Calu3 (cell line): ENCODE results near the gene CELF5. TPM values are rescaled to one million over a fixed set of nuclear protein-coding genes. Genes with fewer than 3 reads are reported as not detected.

Source experiments
- BruUV-seq: library from RNA; stranded (reverse); fragments of 400-500 nt; replicated peaks from 2 replicates; lab custom pipeline; 2021; lab: Mats Ljungman, UMichigan
- CTCF ChIA-PET: fragments of 300-600 bp; sonication (Branson Sonifier 250); formaldehyde crosslinking; loops from one replicate; lab custom pipeline; 2022; ENCODE audit warnings: antibody characterized with exemption; lab: Charles Lee
- DNase-seq: peaks from one replicate; pipeline ENCODE4 v3.0.0; 2022
- H3K27ac Mint-ChIP-seq: one replicate; pipeline ENCODE4 v1.8.0; 2022; ENCODE audit warnings: mixed read lengths; ENCODE audit not compliant: unreplicated experiment
- H3K27me3 Mint-ChIP-seq: one replicate; pipeline ENCODE4 v1.8.0; 2022; ENCODE audit warnings: mixed read lengths; ENCODE audit not compliant: unreplicated experiment
- H3K36me3 Mint-ChIP-seq: one replicate; pipeline ENCODE4 v1.8.0; 2022; ENCODE audit warnings: mild to moderate bottlenecking, moderate library complexity, mixed read lengths; ENCODE audit not compliant: insufficient read depth, unreplicated experiment
- H3K4me1 Mint-ChIP-seq: one replicate; pipeline ENCODE4 v1.8.0; 2022; ENCODE audit warnings: mild to moderate bottlenecking, low read depth, mixed read lengths; ENCODE audit not compliant: unreplicated experiment
- H3K4me3 Mint-ChIP-seq: one replicate; pipeline ENCODE4 v1.8.0; 2022; ENCODE audit warnings: mild to moderate bottlenecking, low read depth, moderate library complexity, mixed read lengths; ENCODE audit not compliant: unreplicated experiment
- H3K9me3 Mint-ChIP-seq: one replicate; pipeline ENCODE4 v1.8.0; 2022; ENCODE audit warnings: low read depth, mixed read lengths; ENCODE audit not compliant: unreplicated experiment
- intact Hi-C: fragments of 100-400 bp; cut with micrococcal nuclease; formaldehyde crosslinking; loops from one replicate; pipeline ENCODE4 v1.10.0; 2022; ENCODE audit not compliant: unreplicated experiment
- total RNA-seq: library from RNA; stranded (reverse); gene quantifications from 2 replicates; pipeline ENCODE4 v1.2.3, GENCODE V29; 2022
- TF ChIP-seq, protein P1 (sequence below): fragments of 200-600 bp; IDR thresholded peaks from one replicate; pipeline ENCODE4 v1.8.0; 2022; ENCODE audit warnings: antibody characterized with exemption; ENCODE audit not compliant: unreplicated experiment

The CELF5 gene
- total RNA-seq, 1 experiment from 2014 or later: 0.40 TPM

DNA sequence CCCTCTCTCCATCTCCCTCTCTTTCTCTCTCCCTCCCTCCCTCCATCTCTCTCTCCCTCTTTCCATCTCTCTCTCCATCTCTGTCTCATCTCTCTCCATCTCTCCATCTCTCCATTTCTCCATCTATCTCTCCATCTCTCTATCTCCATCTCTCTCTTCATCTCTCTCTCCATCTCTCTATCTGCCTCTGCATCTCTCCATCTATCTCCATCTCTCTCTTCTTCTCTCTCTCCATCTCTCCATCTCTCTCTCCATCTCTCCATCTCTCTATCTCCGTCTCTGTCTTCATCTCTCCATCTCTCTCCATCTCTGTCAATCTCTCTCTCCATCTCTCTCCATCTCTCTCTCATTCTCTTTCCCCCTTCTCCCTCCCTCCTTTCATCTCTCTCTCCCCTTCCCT, 85.8 kb downstream of the CELF5 start:
- DNase-seq: no peak
- Mint-ChIP-seq H3K36me3 (no peaks in the 10 kb centered on the region), H3K4me3 (no peak overlapping the region), H3K4me1 (no peaks in the 10 kb centered on the region), H3K27ac (no peak overlapping the region), H3K27me3 (peaks cover 72% of the 10 kb centered on the region), H3K9me3 (peaks cover 3% of the 10 kb centered on the region)
- intact Hi-C loops: no loop called here
- CTCF ChIA-PET: no interaction called here
- BruUV-seq: no TSS peak
- TF ChIP-seq, protein P1, sequence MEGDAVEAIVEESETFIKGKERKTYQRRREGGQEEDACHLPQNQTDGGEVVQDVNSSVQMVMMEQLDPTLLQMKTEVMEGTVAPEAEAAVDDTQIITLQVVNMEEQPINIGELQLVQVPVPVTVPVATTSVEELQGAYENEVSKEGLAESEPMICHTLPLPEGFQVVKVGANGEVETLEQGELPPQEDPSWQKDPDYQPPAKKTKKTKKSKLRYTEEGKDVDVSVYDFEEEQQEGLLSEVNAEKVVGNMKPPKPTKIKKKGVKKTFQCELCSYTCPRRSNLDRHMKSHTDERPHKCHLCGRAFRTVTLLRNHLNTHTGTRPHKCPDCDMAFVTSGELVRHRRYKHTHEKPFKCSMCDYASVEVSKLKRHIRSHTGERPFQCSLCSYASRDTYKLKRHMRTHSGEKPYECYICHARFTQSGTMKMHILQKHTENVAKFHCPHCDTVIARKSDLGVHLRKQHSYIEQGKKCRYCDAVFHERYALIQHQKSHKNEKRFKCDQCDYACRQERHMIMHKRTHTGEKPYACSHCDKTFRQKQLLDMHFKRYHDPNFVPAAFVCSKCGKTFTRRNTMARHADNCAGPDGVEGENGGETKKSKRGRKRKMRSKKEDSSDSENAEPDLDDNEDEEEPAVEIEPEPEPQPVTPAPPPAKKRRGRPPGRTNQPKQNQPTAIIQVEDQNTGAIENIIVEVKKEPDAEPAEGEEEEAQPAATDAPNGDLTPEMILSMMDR: no peak

DNA sequence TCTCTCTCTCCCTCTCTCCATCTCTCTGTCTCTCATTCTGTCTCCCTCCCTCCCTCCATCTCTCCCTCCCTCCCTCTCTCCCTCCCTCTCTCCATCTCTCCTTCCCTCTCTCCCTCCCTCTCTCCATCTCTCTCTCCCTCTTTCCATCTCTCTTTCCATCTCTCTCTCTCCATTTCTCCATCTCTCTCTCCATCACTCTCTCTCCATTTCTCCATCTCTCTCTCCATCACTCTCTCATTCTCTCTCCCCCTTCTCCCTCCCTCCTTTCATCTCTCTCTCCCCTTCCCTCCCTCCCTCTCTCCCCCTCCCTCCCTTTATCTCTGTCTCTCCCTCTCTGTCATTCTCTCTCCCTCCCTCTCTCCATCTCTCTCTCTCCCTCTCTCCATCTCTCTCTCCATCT, 86.2 kb downstream of the CELF5 start:
- Mint-ChIP-seq H3K27me3 (peaks cover 74% of the 10 kb centered on the region), H3K9me3 (peaks cover 3% of the 10 kb centered on the region), H3K36me3 (no peaks in the 10 kb centered on the region), H3K4me1 (no peaks in the 10 kb centered on the region), H3K27ac (no peak overlapping the region), H3K4me3 (no peak overlapping the region)
- DNase-seq: no peak
- intact Hi-C loops: no loop called here
- CTCF ChIA-PET: no interaction called here
- BruUV-seq: no TSS peak
- TF ChIP-seq, protein P1: no peak

DNA sequence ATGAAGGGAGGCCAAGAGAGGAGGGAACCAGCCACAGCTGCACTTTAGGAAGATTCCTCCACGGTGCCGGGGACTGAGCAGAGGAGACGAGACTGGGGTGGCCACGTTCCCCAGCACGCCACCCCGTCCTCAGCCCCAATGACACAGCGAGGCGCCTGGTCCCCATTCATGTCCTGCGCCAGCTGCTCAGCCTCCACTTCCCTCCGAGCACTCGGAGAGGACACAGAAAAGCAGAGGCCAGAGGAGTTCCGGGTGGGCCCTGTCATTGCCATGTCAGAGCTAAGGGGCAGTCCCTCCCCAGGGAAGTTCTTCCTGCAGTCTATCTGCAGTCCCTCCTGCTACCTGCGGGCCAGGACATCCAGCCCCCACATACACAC, 88.7 kb downstream of the CELF5 start:
- H3K27ac Mint-ChIP-seq: no peak overlapping the region
- no peak for DNase-seq
- no peaks in the 10 kb centered on the region for H3K36me3 Mint-ChIP-seq
- no TSS peak for BruUV-seq
- peaks cover under 1% of the 10 kb centered on the region for H3K9me3 Mint-ChIP-seq
- peaks cover 77% of the 10 kb centered on the region for H3K27me3 Mint-ChIP-seq
- no peaks in the 10 kb centered on the region for H3K4me1 Mint-ChIP-seq
- intact Hi-C loops: no loop called here
- no peak overlapping the region for H3K4me3 Mint-ChIP-seq
- TF ChIP-seq, protein P1: no peak
- CTCF ChIA-PET: no interaction called here

DNA sequence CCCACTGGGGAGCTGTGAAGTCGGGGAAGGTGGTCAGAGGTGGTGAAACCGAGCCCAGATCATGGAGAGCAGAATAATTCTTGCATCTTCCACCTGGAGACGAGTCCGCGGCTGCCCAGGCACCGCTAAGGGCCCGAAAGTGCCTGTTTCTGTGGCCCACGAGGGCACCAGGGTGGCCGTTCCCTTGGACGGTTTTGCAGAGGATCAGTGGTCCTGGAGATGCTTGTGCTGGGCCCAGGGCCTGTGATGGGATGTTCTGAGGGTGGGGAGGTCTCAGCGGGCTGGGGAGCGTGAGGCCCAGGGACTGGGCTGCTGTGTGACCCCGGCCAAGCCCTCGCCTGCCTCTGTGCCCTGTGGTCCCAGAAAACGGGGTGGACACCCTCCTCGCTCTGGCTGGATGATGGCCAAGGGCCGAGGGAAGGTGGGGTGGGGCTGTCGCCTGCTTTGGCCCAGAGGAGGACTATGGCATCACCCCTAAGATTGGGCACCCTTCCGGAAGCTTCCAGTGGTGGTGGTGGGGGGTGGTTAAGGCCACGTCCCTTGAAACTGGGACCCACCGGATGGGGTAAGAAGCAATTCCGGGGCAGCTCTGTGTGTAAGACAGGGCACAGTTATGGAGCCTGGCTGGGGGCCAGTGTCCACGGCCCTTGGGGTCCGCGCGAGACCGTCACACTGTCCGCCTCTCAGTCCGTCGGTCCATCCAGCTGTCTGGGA, 90.7 kb downstream of the CELF5 start:
- TF ChIP-seq, protein P1: no peak
- no peak for DNase-seq
- no peak overlapping the region for H3K27ac Mint-ChIP-seq
- peaks cover 8% of the 10 kb centered on the region for H3K4me1 Mint-ChIP-seq
- intact Hi-C loops: no loop called here
- H3K4me3 Mint-ChIP-seq: no peak overlapping the region
- CTCF ChIA-PET: no interaction called here
- H3K36me3 Mint-ChIP-seq: no peaks in the 10 kb centered on the region
- peaks cover 69% of the 10 kb centered on the region for H3K27me3 Mint-ChIP-seq
- no peaks in the 10 kb centered on the region for H3K9me3 Mint-ChIP-seq
- BruUV-seq: no TSS peak
